Purkinje cell (primary cell): ENCODE data around the gene NF2. TPM values are rescaled to one million over a fixed set of nuclear protein-coding genes. Genes with fewer than 3 reads are reported as not detected.

Experiments
- polyA plus RNA-seq: library from polyadenylated mRNA; unstranded; fragments of >200 nt; fragmentation: Nextera tagmentation; gene quantifications from 2 replicates; pipeline ENCODE4 v1.2.1, GENCODE V29; 2014

The NF2 gene
- polyA plus RNA-seq, result 5.0 TPM in 2 replicates

GRCh38 chr22:29603358-29604075, at the start of gene NF2:
Gene NF2, plus strand, starts transcription at chr22:29603633. Its CDS starts 366 bp downstream, at chr22:29603999.

GRCh38 chr22:29719899-29720645, 116.6 kb downstream of the NF2 start, which contains the start of gene CABP7:
Gene CABP7, plus strand, starts transcription at chr22:29720003. Its CDS starts 422 bp downstream, at chr22:29720425.

Other genes starting within 250 kb of the NF2 start
- 9.7 and 10.2 TPM in 2 replicates for gene AP1B1, start 215.1 kb upstream of the NF2 start, polyA plus RNA-seq
- not detected in 2 replicates for gene RFPL1, start 165.1 kb upstream of the NF2 start, polyA plus RNA-seq
- 343 and 353 TPM in 2 replicates for gene NEFH, start 123.4 kb upstream of the NF2 start, polyA plus RNA-seq
- gene THOC5, start 49.9 kb upstream of the NF2 start, polyA plus RNA-seq, result 5.8 and 15.3 TPM in 2 replicates
- 18.9 and 39.4 TPM in 2 replicates for gene NIPSNAP1, start 22.5 kb upstream of the NF2 start, polyA plus RNA-seq
- gene CABP7, start 116.4 kb downstream of the NF2 start, polyA plus RNA-seq, result 6.6 and 11.0 TPM in 2 replicates
- gene ZMAT5, start 163.4 kb downstream of the NF2 start, polyA plus RNA-seq, result 1.3 and 9.2 TPM in 2 replicates
- 1,525 and 1,754 TPM in 2 replicates for gene UQCR10, start 163.7 kb downstream of the NF2 start, polyA plus RNA-seq
- gene ASCC2, start 234.6 kb downstream of the NF2 start, polyA plus RNA-seq, result 3.8 and 4.3 TPM in 2 replicates